OCI-LY7 (cell line): ENCODE results near the gene NUCB1.

Experiments used
- EZH2phosphoT487 ChIP-seq: fragments of 200-600 bp; sonication (generic); IDR thresholded peaks from 2 replicates; pipeline ENCODE4 v1.6.1; 2018; ENCODE audit warnings: low read depth, borderline replicate concordance, mild to moderate bottlenecking, mixed run types, antibody characterized with exemption, low read length, moderate library complexity, mixed read lengths
- TF ChIP-seq, protein P1 (sequence below): fragments of 200-600 bp; sonication (generic); conservative IDR thresholded peaks from 2 replicates; pipeline ENCODE4 v1.5.1; 2014; ENCODE audit warnings: mild to moderate bottlenecking, antibody characterized with exemption, low read length, moderate library complexity, mixed read lengths

DNA sequence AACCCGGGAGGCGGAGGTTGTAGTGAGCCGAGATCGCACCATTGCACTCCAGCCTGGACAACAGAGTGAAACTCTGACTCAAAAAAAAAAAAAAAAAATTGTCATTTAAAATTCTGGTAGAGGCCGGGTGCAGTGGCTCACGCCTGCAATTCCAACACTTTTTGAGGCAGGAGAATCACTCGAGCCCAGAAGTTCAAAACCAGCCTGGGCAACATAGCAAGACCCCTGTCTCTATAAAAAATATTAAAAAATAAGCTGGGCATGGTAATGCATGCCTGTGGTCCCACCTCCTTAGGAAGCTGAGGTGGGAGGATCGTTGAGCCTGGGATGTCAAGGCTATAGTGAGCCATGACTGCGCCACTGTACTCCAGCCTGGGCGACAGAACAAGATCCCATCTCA is 6.2 kb downstream of the NUCB1 start:
- TF ChIP-seq, protein P1, sequence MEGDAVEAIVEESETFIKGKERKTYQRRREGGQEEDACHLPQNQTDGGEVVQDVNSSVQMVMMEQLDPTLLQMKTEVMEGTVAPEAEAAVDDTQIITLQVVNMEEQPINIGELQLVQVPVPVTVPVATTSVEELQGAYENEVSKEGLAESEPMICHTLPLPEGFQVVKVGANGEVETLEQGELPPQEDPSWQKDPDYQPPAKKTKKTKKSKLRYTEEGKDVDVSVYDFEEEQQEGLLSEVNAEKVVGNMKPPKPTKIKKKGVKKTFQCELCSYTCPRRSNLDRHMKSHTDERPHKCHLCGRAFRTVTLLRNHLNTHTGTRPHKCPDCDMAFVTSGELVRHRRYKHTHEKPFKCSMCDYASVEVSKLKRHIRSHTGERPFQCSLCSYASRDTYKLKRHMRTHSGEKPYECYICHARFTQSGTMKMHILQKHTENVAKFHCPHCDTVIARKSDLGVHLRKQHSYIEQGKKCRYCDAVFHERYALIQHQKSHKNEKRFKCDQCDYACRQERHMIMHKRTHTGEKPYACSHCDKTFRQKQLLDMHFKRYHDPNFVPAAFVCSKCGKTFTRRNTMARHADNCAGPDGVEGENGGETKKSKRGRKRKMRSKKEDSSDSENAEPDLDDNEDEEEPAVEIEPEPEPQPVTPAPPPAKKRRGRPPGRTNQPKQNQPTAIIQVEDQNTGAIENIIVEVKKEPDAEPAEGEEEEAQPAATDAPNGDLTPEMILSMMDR = no peak
- no peak for TF ChIP-seq EZH2phosphoT487
